HCEC 1CT (cell line): Measurements from ENCODE around the gene LDHAL6A.

Experiments
- DNase-seq: peaks from one replicate; pipeline ENCODE4 v3.0.0-alpha.2; 2017

The LDHAL6A gene

GRCh38 chr11:18491924-18492323, 36.3 kb downstream of the LDHAL6A start:
- DNase-seq = peak; percentile 16

- no peak for DNase-seq
Measured at GRCh38 chr11:18492888-18493287, 37.2 kb downstream of the LDHAL6A start.

- DNase-seq = no peak
Measured at GRCh38 chr11:18493310-18493709, 37.7 kb downstream of the LDHAL6A start.

GRCh38 chr11:18495271-18495670, 39.6 kb downstream of the LDHAL6A start:
- DNase-seq = no peak

- no peak for DNase-seq
Measured at GRCh38 chr11:18495703-18496102, 40.0 kb downstream of the LDHAL6A start.

GRCh38 chr11:18498039-18498438, 42.4 kb downstream of the LDHAL6A start:
- DNase-seq = no peak

GRCh38 chr11:18501629-18502028, 46.0 kb downstream of the LDHAL6A start:
- no peak for DNase-seq

GRCh38 chr11:18502352-18502751, 46.7 kb downstream of the LDHAL6A start:
- DNase-seq = no peak

GRCh38 chr11:18521122-18521521, 65.5 kb downstream of the LDHAL6A start:
- no peak for DNase-seq

GRCh38 chr11:18522388-18522787, 66.7 kb downstream of the LDHAL6A start:
- DNase-seq = no peak

- no peak for DNase-seq
Measured at GRCh38 chr11:18523084-18523483, 67.4 kb downstream of the LDHAL6A start.

GRCh38 chr11:18524248-18524647, 68.6 kb downstream of the LDHAL6A start:
- DNase-seq = no peak

- peak; percentile 3 for DNase-seq
Measured at GRCh38 chr11:18526130-18526520, 70.5 kb downstream of the LDHAL6A start.

GRCh38 chr11:18526521-18527296, 71.1 kb downstream of the LDHAL6A start, which contains the start of gene TSG101:
TSG101 (minus strand) TSS chr11:18526942; CDS start chr11:18526816, 126 bp downstream.
- peak; percentile 91 for DNase-seq

GRCh38 chr11:18527512-18527911, 71.9 kb downstream of the LDHAL6A start:
- DNase-seq = peak; percentile 59
